Smooth muscle cell of the brain vasculature (primary cell): ENCODE data around the gene DAO.
A peak's percentile ranks its signal among the peaks of the same experiment; 100 is the strongest.
"Not testable (repeated sequence)": the region's sequence is repeated elsewhere in the genome, so short reads cannot be mapped to it uniquely, and the experiment has no call there.

Experiments used
- DNase-seq: peaks from one replicate; pipeline ENCODE4 v3.0.0-alpha.2; 2012; ENCODE audit warnings: low read depth, low spot score

DAO gene

GRCh38 chr12:108849660-108850059 is 30.2 kb upstream of the DAO start:
- DNase-seq, result no peak

DNA sequence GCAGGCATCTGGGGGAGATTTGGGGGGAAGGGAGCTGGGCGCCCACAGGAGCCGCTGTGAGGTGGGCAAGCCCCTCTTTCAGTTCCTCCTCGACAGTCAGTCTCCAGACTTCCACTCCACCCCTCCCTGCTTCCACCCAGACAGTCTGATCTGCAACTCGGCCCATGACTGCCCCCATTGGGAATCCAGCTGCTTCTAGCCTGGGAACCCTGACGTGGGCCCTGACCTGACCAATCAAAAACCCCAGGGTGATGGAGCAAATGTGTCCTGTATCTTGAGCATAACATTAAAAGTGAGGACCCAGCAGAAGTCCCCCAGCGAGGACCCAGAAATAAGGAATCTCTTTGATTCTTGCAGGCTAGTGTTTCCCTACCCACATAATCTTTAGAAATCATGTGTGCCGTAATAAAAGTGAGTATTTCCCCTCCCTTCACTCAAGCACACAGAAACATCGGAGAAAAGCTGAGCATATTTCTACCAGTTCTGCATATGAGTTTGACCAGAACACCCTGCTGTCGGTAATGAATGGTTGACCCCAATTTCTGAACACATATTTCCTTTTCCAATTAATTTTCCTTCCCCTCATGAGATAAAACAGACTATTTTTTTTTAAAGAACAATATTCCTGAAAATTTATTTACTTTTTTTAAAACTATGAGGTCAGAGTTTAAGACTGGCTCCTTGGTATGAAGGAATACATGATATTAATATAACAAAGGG is 28.9 kb upstream of the DAO start:
- DNase-seq, result no peak

DNA sequence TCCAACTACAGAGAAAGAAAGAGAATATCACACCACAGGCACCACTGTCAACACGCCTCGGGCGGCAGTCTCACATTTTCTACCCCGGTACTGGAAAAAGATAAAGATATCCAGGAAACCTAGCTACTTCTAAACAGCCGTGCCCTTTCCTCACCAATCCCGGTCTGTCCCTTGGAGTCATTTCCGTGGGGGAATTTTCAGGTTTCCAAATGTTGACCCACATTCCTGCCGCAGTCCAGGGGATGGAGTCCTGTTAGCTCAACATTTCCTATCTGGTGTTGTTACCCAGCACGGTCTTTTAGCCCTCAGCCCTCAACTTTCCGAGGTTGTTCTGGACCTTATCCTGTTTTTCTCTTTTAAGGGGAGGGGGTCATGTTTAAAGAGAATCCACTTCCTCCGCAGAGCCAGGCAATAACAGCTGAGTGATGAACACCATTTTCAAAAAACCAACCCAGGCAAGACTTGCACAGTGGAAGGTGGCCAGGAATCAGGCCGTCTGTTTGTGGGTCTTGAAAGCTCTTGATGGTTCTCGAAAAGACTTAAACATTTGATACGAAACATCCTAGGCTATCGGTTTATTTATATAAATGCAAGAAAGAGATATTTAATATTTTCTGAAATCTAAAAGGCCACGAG is 27.1 kb upstream of the DAO start:
- no peak for DNase-seq

DNA sequence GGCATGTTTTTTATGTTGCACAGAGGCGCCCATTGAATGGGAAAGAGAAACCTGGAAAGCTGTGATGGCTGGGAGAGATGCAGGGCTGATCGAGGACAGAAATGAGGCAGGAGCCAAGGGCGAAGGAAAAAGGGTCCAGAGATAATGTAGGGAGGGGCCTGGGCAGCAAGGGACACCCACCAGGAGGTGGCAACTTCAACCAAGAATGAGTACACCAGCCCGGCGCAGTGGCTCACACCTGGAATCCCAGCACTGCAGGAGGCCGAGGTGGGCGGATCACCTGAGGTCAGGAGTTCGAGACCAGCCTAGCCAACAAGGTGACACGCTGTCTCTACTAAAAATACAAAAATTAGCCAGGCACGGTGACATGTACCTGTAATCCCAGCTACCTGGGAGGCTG is 26.5 kb upstream of the DAO start:
- DNase-seq, result no peak

DNA sequence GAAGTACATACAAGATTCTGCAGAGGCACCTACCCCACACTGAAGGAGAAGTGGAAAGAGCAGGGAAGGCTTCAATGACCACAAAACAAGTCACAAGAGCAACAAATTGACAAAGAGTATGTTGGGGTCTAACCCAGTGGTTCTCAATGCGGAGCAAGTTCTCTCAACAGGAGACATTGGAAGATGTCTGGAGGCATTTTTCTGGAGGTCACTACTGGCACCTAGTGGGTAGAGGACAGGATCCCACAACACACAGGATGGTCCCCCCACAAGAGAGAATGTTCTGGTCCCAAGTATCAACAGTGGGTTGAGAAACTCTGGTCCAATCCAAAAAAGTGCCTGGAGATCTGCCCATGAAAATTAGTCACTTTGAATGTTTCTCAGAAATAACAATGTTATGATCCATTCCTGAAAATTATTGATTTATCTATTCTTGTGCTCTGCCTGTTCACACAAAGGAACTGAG is 25.9 kb upstream of the DAO start:
- no peak for DNase-seq

DNA sequence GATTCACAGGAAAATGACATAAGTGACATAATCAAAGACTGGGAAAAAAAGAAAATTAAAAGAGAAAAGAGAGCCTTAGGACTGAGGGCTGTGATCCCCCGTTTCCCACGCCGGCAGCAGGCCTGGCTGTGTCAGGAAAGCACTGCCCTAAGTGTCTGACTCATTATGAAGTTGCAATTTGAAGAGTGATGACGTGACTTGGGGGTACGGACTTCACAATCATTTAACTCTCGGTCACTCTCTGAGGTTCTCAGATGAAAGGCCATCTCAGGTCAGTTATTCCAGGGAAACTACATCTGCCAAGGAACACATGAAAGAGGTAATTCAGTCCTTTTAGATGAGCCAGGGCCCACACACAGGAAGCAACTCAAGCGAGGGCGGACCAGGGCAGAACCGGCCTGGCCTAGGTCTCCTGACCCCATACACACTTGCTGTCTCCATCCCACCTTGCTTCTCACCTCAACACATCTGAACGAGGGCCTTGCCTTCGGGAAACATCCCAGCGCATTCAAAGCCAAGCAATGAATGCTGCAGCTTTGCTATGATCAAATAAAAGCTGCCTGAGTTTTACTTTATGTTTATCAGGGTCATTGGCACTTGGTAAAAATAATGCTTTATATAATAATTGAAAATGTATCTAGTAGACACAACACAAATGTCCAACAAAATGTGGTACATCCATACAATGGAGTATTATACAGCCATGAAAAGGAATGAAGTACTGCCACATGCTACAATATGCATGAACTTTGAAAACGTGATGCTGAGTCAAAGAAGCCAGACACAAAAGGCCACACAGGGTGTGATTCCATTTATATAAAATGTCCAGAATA is 25.2 kb upstream of the DAO start:
- peak; percentile 59 for DNase-seq

DNA sequence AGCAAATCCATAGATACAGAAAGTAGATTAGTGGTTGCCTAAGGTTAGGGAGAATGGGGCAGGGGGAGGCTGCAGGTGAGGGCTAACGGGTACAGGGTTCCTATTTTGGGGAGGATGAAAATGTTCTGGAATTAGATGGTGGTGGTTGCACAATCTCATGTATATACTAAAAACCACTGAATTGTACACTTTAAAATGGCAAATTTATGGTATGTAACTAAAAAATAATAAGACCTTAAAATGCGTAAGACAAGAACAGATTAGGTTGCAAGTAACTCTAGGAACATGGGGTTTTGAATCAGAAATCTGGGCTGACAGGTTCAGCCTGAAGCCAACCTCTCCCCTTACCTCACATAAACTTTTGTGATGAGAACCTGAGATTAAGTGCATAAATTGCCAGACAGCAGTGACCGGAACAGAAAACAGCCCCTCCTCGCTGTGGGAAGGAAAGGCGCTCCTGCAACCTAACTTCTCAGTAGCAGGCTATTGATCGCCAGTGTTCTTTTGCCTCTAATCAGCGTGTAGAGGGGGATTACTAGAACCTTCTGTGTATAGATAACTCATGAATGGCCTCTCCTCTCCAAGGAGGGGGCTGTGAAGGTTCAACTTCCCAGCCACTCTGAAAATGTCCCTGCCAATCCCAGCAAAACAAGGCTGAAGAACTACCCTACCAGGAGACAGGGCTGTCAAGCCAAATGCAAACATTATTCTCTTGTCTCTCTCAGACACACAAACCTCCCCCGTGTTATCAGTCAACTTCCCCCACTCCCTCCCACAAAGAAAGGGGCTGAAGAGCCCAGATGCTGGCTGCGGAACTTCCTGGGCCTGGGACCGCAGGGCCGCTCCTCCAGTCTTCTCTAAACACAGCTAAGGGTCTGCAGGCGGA is 24.4 kb upstream of the DAO start:
- DNase-seq, result no peak

DNA sequence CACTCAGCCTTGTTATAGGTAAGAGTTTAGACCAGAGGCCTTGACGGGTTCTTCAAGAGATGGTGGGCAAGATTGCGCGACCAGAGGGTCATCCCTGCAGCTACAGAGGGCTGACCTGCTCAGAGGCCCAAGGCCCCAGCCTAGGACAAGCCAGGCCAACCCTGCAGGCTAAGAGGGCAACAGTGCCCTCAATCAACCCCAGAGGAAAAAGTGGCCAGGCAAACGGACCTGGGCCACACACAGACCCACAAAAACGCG is 23.8 kb upstream of the DAO start:
- no peak for DNase-seq

- no peak for DNase-seq
Measured at GRCh38 chr12:108856428-108857157, 23.3 kb upstream of the DAO start.

GRCh38 chr12:108857158-108857407 is 22.8 kb upstream of the DAO start:
- DNase-seq, result no peak

DNA sequence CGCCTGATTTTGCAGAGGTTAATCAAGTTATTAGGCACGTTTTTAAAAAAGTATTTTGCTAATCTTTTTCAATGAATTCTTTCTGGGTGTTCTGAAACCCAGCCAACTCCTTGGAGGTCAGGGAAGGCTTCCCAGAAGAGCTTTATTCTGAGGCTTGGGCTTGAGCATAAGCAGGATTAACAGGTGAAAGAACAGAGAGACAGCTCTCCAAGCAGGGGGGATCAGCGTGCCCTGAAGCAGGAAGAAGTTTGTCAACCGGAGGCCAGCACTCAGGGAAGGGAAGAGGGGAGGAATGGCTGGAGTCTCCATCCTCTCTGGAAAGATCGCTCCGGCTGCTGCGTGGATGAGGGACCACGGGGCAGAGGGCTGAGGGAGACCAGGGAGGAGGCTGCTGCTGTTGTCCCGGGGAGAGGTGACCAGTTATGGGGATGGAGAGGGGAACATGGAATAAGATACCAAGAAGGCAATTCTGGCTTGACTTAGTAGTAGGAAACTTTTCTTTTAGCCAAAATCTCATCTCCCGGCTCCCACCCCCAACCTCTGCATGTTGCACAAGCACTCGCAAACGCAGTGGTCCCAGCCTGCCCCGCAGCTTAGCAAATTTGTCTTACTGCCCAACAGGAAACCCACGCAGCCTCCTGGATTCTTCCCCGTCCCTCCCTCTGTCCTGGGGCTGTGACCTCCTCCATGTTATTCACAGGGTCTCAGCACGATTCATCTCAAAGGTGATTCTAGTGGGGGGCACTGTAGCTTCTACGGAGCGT is 21.4 kb upstream of the DAO start:
- DNase-seq, result no peak

DNA sequence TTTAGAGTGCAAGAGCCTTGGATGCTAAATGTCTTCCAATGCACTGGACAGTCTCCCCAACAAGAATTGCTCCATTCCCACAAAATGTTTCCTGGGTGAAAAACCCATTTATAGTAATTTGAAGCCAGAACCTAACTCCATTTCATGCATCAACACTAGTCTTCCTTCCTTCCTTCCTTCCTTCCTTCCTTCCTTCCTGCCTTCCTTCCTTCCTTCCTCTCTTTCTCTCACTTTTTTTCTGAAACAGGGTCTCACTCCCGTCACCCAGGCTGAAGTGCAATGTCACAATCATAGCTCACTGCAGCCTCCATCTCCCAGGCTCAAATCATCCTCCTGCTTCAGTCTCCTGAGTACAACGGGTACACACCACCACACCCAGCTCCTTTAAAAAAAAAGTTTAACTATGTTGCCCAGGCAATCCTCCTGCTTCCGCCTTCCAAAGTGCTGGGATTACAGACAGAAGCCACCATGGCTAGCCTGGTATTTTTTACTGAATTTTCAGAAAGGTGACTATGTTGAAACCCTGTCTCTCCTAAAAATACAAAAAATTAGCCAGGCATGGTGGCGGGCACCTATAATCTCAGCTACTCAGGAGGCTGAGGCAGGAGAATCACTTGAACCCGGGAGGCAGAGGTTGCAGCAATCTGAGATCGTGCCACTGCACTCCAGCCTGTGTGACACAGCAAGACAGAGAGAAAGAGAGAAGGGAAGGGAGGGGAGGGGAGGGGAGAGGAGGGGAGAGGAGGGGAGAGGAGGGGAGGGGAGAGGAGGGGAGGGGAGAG is 20.6 kb upstream of the DAO start:
- DNase-seq, result not testable (repeated sequence)

DNA sequence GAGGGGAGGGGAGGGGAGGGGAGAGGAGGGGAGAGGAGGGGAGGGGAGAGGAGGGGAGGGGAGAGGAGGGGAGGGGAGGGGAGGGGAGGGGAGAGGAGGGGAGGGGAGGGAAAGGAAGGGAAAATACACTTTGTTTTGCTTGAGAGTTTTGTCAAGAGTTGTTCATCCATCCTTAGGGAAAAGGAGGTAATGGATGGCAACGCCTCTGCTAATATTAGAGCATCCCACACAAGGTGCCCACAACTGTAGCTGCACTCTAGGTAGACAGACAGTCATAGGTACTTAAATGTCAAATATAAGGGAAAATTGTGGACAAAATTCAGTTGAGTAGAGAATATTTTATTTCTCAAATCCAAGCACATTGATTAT is 20.0 kb upstream of the DAO start:
- no peak for DNase-seq

DNA sequence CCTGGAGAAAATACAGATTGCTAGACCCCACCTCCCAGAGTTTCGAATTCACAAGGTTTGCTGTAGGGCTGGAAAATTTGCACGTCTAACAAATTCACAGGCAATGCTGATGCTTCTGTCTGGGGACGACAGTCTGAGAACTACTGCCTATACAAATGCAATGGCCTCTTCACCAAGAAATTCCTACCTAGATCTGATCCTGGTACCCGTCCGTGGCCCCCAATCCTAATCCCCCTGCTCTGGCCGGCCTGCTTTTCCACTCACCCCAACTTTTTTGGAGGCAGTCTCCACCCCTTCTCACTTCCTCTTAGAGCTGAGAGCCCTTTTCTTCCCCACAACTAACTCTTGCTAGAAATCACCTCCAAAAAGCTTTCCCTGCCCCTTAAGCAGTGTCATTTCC is 19.4 kb upstream of the DAO start:
- no peak for DNase-seq

DNA sequence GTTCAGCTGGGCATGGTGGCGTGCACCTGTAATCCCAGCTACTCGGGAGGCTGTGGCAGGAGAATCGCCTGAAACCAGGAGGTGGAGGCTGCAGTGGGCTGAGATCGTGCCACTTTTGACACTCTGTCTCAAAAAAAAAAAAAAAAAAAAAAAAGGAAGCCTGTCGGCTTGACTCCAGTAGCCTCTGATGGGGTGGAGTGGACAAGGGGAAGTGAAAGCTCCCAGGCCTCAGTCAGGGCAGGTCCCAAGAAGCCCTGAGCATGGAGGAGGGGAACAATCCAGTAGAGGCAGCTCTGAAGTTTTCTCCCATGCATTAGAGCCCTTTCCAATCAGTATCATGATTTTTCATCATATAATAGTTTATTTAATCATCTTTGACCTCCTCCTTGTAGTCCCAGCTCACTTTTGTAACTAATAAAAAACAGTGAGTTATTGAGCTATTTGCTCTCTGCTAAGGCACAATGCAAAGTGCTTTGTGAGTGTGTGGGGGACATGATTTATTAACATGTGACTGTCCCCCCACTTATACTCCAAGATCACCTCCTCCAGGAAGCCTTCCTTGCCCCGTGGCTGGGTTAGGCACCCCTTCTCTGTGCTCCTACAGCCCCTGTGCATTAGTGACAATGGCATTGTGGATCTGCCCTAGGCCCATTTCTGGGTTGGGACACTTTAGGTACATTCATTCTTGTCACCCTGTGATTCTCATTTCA is 17.9 kb upstream of the DAO start:
- no peak for DNase-seq

- DNase-seq, result no peak
Measured at GRCh38 chr12:108862588-108862959, 17.3 kb upstream of the DAO start.

DNA sequence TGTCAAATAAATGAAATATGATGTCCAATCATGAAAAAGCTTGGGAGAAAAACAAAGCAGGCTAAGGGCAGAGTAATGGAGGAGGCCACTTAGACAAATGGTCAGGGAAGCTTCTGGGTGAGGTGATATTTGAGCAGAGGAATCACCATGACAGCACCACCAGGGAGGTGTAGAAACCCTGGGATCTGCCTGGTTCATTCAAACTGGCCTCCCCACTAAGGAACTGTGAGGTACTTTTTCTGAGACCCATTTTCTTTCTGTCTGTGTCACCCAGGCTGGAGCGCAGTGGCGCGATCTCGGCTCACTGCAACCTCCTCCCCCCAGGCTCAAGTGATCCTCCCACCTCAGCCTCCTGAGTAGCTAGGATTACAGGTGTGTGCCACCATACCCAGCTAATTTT is 14.7 kb upstream of the DAO start:
- DNase-seq, result no peak

DNA sequence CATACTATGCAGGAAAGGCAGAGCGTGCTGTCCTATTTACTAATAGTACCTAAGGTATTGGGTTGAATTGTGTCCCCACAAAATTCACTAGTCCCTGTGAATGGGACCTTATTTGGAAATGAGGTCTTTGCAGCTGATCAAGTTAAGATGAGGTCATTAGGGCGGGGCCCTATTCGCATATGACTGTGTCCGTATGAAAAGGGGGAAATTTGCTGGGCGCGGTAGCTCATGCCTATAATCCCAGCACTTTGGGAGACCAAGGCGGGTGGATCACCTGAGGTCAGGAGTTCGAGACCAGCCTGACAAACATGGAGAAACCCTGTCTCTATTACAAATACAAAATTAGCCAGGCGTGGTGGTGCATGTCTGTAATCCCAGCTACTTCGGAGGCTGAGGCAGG is 13.8 kb upstream of the DAO start:
- DNase-seq, result not testable (repeated sequence)

DNA sequence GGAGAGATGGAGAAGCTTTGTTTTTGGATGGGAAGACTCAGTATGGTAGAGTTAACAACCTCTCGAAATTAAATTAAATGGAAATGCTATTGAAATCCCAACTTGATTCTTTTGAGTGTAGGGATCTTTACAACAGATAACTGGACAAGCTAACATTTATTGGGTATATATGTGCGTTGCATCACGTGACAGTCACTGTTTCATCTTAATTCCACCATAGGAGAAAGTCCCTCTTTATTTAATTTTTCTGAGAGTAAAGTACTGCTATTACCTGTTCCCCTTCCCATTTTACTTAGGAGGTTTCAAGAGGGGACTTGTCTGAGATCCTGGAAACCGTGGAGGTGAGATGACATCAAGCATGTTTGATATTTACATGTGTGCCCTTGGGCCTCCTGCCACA is 11.1 kb upstream of the DAO start:
- DNase-seq, result no peak

DNA sequence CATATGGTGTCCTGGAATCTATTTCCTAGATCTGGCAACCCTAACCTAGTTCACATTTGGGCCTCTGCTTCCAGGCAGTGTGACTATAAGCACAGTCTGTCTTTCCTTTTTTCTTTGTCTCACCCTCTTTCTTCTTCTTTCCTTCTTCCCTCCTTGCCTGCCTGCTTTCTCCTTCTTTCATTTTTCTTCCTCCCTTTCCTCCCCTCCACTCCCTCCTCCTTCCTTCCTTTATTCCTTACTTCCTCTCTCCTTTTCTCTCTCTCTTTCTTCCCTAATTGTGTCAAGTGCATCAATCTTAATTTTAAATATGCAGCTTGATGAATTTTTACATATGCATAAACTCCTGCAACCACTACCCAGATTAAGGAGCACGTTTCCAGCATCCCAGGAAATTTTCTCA is 4.6 kb upstream of the DAO start:
- DNase-seq, result no peak
